GM12864 (cell line): ENCODE measurements around the gene TTLL5.

ENCODE experiments used
- DNase-seq: peaks from one replicate; pipeline ENCODE4 v3.0.0-alpha.2; 2011; ENCODE audit warnings: low read depth
- H3K4me3 ChIP-seq: 2 replicates; pipeline ENCODE4 v1.5.1; 2011; ENCODE audit warnings: mild to moderate bottlenecking, low read depth, low read length, control low read depth
- TF ChIP-seq, protein P1 (sequence below): IDR thresholded peaks from 2 replicates; pipeline ENCODE4 v1.5.1; 2011; ENCODE audit warnings: low read depth, mild to moderate bottlenecking, moderate library complexity, low read length, control low read depth, inconsistent platforms; ENCODE audit errors: missing control alignments

TTLL5 gene

DNA sequence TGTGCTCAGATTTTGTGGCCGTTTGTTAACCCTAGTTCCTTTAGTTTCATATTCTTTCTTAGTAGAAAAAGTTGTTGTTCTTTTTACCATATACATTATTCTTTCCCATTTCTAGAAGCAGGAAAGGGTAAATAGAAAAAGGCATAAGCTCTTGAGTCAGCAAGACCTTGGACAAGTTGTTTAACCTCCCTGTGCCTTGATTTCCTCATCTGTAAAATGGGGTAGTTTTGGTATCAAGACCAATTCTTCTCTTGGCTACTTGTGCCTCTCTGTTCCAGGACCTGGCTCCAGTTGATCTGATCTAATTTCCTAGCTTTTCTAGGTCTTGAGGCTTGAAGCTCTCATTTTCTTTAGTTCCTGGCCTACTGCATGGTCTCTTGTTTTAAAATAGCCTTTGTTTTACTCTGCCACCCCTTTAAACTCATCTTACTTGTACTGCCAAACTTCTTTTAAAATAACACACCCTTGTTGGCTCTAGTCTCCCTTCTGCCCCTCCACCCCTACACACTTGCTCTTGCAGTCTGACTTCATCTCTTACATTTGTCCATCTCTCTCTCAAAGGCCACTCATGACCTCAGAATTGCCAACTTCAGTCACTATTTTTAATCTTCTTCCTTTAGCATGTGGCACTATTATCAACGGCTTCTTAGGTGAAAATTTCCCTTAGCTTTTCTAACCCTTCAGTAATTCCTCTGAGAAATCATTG is 143.7 kb downstream of the TTLL5 start:
- no peak overlapping the region for H3K4me3 ChIP-seq
- TF ChIP-seq, protein P1, sequence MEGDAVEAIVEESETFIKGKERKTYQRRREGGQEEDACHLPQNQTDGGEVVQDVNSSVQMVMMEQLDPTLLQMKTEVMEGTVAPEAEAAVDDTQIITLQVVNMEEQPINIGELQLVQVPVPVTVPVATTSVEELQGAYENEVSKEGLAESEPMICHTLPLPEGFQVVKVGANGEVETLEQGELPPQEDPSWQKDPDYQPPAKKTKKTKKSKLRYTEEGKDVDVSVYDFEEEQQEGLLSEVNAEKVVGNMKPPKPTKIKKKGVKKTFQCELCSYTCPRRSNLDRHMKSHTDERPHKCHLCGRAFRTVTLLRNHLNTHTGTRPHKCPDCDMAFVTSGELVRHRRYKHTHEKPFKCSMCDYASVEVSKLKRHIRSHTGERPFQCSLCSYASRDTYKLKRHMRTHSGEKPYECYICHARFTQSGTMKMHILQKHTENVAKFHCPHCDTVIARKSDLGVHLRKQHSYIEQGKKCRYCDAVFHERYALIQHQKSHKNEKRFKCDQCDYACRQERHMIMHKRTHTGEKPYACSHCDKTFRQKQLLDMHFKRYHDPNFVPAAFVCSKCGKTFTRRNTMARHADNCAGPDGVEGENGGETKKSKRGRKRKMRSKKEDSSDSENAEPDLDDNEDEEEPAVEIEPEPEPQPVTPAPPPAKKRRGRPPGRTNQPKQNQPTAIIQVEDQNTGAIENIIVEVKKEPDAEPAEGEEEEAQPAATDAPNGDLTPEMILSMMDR = no peak
- no peak for DNase-seq

DNA sequence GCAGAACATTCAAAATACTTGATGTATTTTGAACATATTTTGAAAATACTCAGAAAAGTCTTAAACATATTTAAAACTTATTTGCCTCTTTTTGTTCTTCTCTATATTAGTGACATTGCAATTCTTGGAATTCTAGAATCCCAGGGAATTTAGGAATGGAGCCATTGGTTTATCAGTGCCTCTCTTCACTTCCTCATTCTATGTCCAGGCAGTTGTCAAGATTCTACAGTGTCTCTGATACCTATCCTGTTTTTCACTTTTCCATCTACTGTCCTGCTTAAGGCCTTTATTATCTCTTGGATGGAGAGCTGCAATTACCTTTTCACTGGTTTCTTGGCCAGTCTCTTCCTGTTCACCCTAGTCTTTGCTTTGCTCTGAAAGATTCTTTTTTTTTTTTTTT is 144.6 kb downstream of the TTLL5 start:
- TF ChIP-seq, protein P1 = no peak
- no peak overlapping the region for H3K4me3 ChIP-seq
- no peak for DNase-seq

DNA sequence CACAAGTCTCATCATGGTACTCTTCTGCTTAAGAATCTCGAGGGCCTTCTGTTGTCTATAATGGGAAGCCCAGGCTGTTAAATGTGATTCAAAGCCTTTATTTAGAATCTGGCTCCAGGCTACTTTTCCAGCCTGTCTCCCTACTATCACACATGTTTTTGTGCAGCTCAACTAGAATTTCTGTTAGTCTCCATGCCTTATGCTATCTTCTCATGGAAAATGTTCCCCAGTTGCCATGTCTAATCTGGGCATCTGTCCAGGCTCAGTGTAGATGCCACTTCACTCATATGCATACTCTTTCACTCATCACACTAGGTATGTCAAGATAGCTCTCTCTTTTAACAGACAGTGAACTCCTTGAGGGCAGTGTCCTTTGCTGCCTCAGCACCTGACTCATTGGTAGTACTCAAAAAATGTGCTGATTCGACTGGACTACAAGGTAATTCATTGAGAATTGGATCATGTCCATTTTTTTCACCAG is 145.3 kb downstream of the TTLL5 start:
- DNase-seq = no peak
- no peak overlapping the region for H3K4me3 ChIP-seq
- TF ChIP-seq, protein P1 = no peak

DNA sequence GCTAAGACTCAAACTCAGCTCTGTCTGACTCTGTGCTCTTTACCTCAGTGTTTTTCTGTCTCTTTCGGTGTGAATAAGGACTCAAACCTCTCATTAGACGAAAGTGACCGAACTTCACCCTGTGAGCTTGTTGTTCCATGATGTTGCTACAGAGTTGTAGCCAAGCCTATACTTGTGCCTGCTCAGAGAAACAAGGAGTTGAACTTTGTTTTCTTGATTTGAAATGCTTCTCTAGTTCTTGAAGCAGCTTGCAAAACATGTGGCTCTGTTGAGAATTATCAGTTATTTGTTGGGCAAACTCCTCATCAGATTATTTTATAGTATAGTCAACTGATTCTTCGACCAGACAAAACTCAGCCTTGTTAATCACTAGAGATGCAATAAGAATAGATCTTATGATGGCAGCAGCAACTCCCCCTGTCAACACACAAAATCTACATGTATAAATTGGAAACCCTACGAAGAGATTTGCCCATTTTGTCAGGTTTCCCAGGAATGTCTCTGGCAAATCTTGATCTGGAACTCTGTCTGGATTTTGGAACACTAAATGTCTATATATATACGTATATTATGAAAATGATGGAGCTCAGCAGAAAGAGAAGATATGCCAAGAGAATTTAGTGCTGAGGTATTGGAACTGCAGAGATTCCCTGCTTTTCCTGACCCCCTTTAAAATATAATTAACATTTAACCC is 146.8 kb downstream of the TTLL5 start:
- TF ChIP-seq, protein P1 = no peak
- no peak for DNase-seq
- no peak overlapping the region for H3K4me3 ChIP-seq

DNA sequence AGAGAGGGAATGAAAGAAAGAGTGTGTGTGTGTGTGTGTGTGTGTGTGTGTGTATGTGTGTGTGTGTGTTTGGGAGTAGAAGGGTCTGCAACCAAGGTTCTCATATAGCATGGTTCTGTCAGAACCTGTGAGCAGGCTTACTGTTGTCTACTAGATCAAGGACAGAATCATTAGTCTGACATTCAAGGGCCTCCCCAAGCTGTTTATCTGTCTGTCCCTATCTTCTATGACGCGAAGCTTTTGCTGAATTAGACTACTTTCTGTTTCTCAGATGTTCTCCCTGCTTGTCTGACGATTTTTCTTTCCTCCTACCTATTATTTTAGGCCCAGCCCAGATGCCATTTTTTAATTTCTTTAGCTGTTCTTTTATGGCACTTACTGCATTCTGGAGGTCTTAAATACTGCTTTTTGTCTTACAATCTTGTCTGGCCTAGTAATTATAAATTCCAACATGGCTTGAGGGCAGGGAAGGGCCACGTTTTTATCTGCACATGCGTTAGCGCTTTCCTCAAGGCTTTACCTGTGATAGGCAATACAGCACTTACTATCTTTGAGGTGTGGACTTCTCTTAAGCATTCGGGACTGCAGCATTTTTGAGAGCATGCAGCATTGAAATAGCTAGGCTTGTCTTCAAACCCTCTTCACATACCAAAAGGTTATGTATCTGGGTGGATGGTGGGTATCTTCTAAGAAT is 150.2 kb downstream of the TTLL5 start:
- no peak for DNase-seq
- H3K4me3 ChIP-seq = no peak overlapping the region
- TF ChIP-seq, protein P1 = no peak

DNA sequence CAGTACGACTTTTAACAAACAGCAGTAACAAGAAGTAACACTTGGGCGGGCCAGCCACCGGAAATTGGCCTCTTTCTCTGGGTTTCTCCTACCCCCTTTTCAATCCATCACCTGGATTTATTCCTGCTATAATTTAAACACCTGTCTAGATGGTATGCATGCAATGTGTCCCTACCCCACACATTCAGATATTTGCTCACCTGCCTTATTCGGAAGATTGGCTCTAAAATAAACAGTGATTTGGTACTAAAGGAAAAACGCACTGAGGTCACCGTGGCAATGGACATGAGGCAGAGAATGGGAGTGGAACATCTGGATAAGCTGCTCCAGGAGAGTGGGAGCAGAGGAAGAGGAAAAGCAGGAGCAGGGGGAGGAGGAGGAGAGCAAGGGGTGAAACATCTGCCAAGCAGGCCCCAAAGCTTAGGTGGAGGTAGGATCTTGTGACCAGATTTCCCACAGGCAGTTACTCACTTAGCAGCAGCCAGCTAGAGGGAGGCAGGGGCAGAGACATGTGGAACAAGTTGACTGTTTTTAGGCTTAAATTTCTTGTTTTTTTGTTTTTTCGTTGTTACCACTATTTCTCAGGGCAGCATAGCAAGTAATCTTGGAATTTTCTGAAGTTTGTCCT is 150.9 kb downstream of the TTLL5 start:
- H3K4me3 ChIP-seq = no peak overlapping the region
- TF ChIP-seq, protein P1 = no peak
- DNase-seq = no peak
